A549 (cell line): Measurements from ENCODE around the gene CUX1. TPM values are rescaled to one million over a fixed set of nuclear protein-coding genes. Genes with fewer than 3 reads are reported as not detected.
"Not testable (repeated sequence)": the region's sequence is repeated elsewhere in the genome, so short reads cannot be mapped to it uniquely, and the experiment has no call there.

Experiments
- ATAC-seq, 2 experiments: fragments of 200-7000 bp in 1 of 2; fragments of >200 bp in 1 of 2; cut with Nextera tagmentation in 1 of 2; cut with Tn5 transposase in 1 of 2; 3 replicates each; pipeline versions ENCODE4 v1.8.0 to v1.9.1; 2018 to 2020; ENCODE audit warnings: mild to moderate bottlenecking in 1 of 2, moderate library complexity in 1 of 2
- CTCF ChIA-PET: fragments of 300-600 bp; sonication (Branson Sonifier 250); formaldehyde crosslinking; extraction: SDS; loops from one replicate; lab custom pipeline; 2021; ENCODE audit warnings: antibody characterized with exemption, inconsistent platforms; lab: Yijun Ruan, JAX
- POLR2A ChIA-PET: fragments of 350-600 bp; formaldehyde crosslinking; extraction: SDS; loops from one replicate; lab custom pipeline; 2021; ENCODE audit warnings: antibody characterized with exemption, inconsistent platforms; lab: Yijun Ruan, JAX
- DNase-seq, 2 experiments: peaks; one replicate each; pipeline versions ENCODE4 v3.0.0 to v3.0.0-alpha.2; 2011 to 2016; ENCODE audit warnings: low read depth in 1 of 2, low spot score in 1 of 2
- FAIRE-seq: peaks from 2 replicates; lab custom pipeline; 2011; peaks lifted over from hg19 to GRCh38; lab: Jason Lieb, UNC
- H3K27ac ChIP-seq, 2 experiments: fragments of >200 bp; sonication (Bioruptor Twin); formaldehyde crosslinking; 3 replicates each; pipeline ENCODE4 v1.5.1; 2016 to 2017
- H3K4me1 ChIP-seq: fragments of >200 bp; sonication (Bioruptor Twin); formaldehyde crosslinking; 3 replicates; pipeline ENCODE4 v1.6.1; 2016
- H3K4me2 ChIP-seq: fragments of >200 bp; sonication (Bioruptor Twin); formaldehyde crosslinking; 3 replicates; pipeline ENCODE4 v1.6.1; 2016
- H3K4me3 ChIP-seq: fragments of >200 bp; sonication (Bioruptor Twin); formaldehyde crosslinking; 3 replicates; pipeline ENCODE4 v1.5.1; 2016
- H3K9me3 ChIP-seq: fragments of >200 bp; sonication (Bioruptor Twin); formaldehyde crosslinking; 3 replicates; pipeline ENCODE4 v1.6.1; 2016
- ATOH8 ChIP-seq: fragments of 250-450 bp; sonication (Bioruptor Pico); IDR thresholded peaks from 2 replicates; pipeline ENCODE4 v1.5.0; 2020; ENCODE audit warnings: low read depth, mild to moderate bottlenecking, moderate library complexity
- BHLHE40 ChIP-seq: IDR thresholded peaks from 2 replicates; pipeline ENCODE4 v1.6.1; 2012; ENCODE audit warnings: low read depth, low read length, inconsistent platforms
- CBX8 ChIP-seq: fragments of 200-600 bp; sonication (generic); IDR thresholded peaks from 2 replicates; pipeline ENCODE4 v1.6.1; 2016
- JUN ChIP-seq, 2 experiments: fragments of >200 bp; sonication (Bioruptor Twin); formaldehyde crosslinking; IDR thresholded peaks; 2 replicates in 1 of 2; 3 replicates in 1 of 2; pipeline ENCODE4 v1.6.1; 2016 to 2017
- JUNB ChIP-seq: fragments of >200 bp; sonication (Bioruptor Twin); formaldehyde crosslinking; IDR thresholded peaks from 2 replicates; pipeline ENCODE4 v1.6.1; 2016
- KDM1A ChIP-seq: fragments of 200-600 bp; sonication (generic); IDR thresholded peaks from 2 replicates; pipeline ENCODE4 v1.6.1; 2016; ENCODE audit warnings: low read depth, mild to moderate bottlenecking
- KDM5A ChIP-seq: fragments of 200-600 bp; sonication (generic); IDR thresholded peaks from 2 replicates; pipeline ENCODE4 v1.6.1; 2016; ENCODE audit warnings: antibody characterized with exemption, mild to moderate bottlenecking
- MAFK ChIP-seq: fragments of 450-650 bp; IDR thresholded peaks from 2 replicates; pipeline ENCODE4 v1.6.1; 2014; ENCODE audit not compliant: partially characterized antibody
- MAX ChIP-seq: IDR thresholded peaks from 2 replicates; pipeline ENCODE4 v1.6.1; 2012
- MAZ ChIP-seq: fragments of 150-350 bp; IDR thresholded peaks from 2 replicates; pipeline ENCODE4 v1.6.1; 2014; ENCODE audit warnings: antibody characterized with exemption, low read depth, low read length, borderline replicate concordance
- NFE2L2 ChIP-seq: fragments of 150-350 bp; conservative IDR thresholded peaks from 2 replicates; pipeline ENCODE4 v1.6.1; 2014; ENCODE audit warnings: low read length
- PHF8 ChIP-seq: fragments of 200-600 bp; sonication (generic); IDR thresholded peaks from 2 replicates; pipeline ENCODE4 v1.6.1; 2016; ENCODE audit warnings: low read depth, mild to moderate bottlenecking, antibody characterized with exemption, moderate library complexity, borderline replicate concordance
- POLR2A ChIP-seq: IDR thresholded peaks from 2 replicates; pipeline ENCODE4 v1.6.1; 2012; ENCODE audit warnings: mild to moderate bottlenecking, low read length
- SMC3 ChIP-seq: fragments of >200 bp; sonication (Bioruptor Twin); formaldehyde crosslinking; IDR thresholded peaks from 3 replicates; pipeline ENCODE4 v1.6.1; 2018; ENCODE audit warnings: inconsistent platforms
- TP53 ChIP-seq: fragments of 250-450 bp; sonication (Bioruptor Pico); IDR thresholded peaks from 2 replicates; pipeline ENCODE4 v1.5.0; 2021; ENCODE audit warnings: mild to moderate bottlenecking, moderate library complexity
- USF2 ChIP-seq: fragments of 450-650 bp; IDR thresholded peaks from 2 replicates; pipeline ENCODE4 v1.6.1; 2014; ENCODE audit warnings: antibody characterized with exemption
- ZC3H11A ChIP-seq: fragments of 450-650 bp; IDR thresholded peaks from 2 replicates; pipeline ENCODE4 v1.6.1; 2014; ENCODE audit warnings: antibody characterized with exemption, mild to moderate bottlenecking
- WGBS: methylation state at CpG from one replicate; pipeline ENCODE4 v1.1.6; 2017; ENCODE audit errors: missing lambda C conversion rate; 5-methylcytosine and 5-hydroxymethylcytosine counted together
- polyA plus RNA-seq, 4 experiments: library from polyadenylated mRNA; depleted of rRNA in 3 of 4; stranded (reverse); fragments of >200 nt; fragmentation: RNase III in 1 of 4; extraction: RNeasy Plus Mini Kit Qiagen cat#74134 plus additional on column Dnase treatment in 1 of 4; gene quantifications; 2 replicates in 3 of 4; 3 replicates in 1 of 4; pipeline ENCODE4 v1.2.3, GENCODE V29; 2011 to 2017
- TF ChIP-seq, protein P1 (sequence below): fragments of >200 bp; sonication (Bioruptor Twin); formaldehyde crosslinking; IDR thresholded peaks from 3 replicates; pipeline ENCODE4 v1.5.1; 2016
- TF ChIP-seq, protein P2 (sequence below): IDR thresholded peaks from 2 replicates; pipeline ENCODE4 v1.6.1; 2012; ENCODE audit warnings: low read depth, borderline replicate concordance
- TF ChIP-seq, protein P3 (sequence below): fragments of >200 bp; sonication (Bioruptor Twin); formaldehyde crosslinking; IDR thresholded peaks from 3 replicates; pipeline ENCODE4 v1.6.1; 2016

The CUX1 gene
- polyA plus RNA-seq, 2 of the 4 experiments (the other 2 are of a cell fraction), result 32.7 to 33.4 TPM

DNA sequence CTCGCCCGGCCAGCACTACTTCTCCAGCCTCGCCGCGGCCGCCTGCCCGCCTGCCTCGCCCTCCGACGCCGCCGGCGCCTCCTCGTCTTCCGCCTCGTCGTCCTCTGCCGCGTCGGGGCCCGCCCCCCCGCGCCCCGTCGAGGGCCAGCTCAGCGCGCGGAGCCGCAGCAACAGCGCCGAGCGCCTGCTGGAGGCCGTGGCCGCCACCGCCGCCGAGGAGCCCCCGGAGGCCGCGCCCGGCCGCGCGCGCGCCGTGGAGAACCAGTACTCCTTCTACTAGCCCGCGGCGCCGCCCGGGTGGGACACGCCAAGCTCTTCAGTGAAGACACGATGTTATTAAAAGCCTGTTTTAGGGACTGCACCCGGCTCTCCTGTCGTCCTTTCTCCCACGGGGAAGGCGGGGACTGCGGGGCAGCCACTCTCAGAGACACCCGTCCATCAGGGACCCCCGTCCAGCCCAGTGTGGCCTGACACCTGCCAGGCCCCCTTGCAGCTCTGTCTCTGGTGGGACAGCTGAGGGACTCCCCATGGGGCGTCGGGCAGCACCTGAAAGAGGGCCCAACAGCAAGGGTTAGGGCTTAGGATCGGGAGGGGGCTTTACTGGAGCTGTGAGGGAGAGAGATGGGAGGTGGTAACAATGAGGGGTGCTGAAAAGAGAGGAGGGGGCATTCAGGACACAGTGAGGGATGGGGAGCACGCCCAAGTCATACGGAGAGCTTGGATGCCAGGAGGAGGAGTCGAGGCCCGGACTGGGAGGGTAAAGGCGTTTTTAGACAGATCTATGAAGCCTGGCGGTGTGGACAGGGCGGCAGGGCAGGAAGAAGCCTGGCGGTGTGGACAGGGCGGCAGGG lies 504.1 kb downstream of the CUX1 start (continued):
- TF ChIP-seq MAZ (no peak), USF2 (no peak), BHLHE40 (no peak)
- TF ChIP-seq, protein P1, sequence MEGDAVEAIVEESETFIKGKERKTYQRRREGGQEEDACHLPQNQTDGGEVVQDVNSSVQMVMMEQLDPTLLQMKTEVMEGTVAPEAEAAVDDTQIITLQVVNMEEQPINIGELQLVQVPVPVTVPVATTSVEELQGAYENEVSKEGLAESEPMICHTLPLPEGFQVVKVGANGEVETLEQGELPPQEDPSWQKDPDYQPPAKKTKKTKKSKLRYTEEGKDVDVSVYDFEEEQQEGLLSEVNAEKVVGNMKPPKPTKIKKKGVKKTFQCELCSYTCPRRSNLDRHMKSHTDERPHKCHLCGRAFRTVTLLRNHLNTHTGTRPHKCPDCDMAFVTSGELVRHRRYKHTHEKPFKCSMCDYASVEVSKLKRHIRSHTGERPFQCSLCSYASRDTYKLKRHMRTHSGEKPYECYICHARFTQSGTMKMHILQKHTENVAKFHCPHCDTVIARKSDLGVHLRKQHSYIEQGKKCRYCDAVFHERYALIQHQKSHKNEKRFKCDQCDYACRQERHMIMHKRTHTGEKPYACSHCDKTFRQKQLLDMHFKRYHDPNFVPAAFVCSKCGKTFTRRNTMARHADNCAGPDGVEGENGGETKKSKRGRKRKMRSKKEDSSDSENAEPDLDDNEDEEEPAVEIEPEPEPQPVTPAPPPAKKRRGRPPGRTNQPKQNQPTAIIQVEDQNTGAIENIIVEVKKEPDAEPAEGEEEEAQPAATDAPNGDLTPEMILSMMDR, result no peak

GRCh38 chr7:102322202-102322715 lies 504.8 kb downstream of the CUX1 start:
- H3K9me3 ChIP-seq, result no peaks in the 10 kb centered on the region
- no peak for FAIRE-seq
- ChIA-PET POLR2A (no interaction called here), CTCF (no interaction called here)
- H3K27ac ChIP-seq, result no peak overlapping the region
- WGBS, result 87% methylated on average over 7 of the region's 8 CpGs
- H3K4me2 ChIP-seq, result no peak overlapping the region
- DNase-seq, result no peak
- no peak for ATAC-seq
- H3K4me3 ChIP-seq, result no peak overlapping the region
- no peaks in the 10 kb centered on the region for H3K4me1 ChIP-seq
- TF ChIP-seq ATOH8 (CRISPR knock-in tag) (no peak), KDM1A (no peak), MAFK (no peak), USF2 (no peak), POLR2A (no peak), TP53 (CRISPR knock-in tag) (no peak), JUN (IDR thresholded peaks at IDR 0.05) (no peak), KDM5A (no peak), ZC3H11A (no peak), CBX8 (no peak), PHF8 (no peak), JUNB (no peak)
- TF ChIP-seq, protein P1, result no peak

GRCh38 chr7:102323914-102324195 lies 506.4 kb downstream of the CUX1 start:
- Histone ChIP-seq H3K4me3 (no peak overlapping the region), H3K4me2 (no peak overlapping the region), H3K4me1 (no peaks in the 10 kb centered on the region), H3K9me3 (no peaks in the 10 kb centered on the region), H3K27ac (no peak overlapping the region)
- CTCF ChIA-PET, result no interaction called here
- 49% methylated on average over 5 of the region's 5 CpGs for WGBS
- DNase-seq (no peak), ATAC-seq (no peak), FAIRE-seq (no peak)
- TF ChIP-seq, protein P2, sequence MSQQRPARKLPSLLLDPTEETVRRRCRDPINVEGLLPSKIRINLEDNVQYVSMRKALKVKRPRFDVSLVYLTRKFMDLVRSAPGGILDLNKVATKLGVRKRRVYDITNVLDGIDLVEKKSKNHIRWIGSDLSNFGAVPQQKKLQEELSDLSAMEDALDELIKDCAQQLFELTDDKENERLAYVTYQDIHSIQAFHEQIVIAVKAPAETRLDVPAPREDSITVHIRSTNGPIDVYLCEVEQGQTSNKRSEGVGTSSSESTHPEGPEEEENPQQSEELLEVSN, result no peak
- no peak for TF ChIP-seq USF2
- TF ChIP-seq MAZ, result no peak
- no peak for TF ChIP-seq KDM5A
- TF ChIP-seq, protein P3, sequence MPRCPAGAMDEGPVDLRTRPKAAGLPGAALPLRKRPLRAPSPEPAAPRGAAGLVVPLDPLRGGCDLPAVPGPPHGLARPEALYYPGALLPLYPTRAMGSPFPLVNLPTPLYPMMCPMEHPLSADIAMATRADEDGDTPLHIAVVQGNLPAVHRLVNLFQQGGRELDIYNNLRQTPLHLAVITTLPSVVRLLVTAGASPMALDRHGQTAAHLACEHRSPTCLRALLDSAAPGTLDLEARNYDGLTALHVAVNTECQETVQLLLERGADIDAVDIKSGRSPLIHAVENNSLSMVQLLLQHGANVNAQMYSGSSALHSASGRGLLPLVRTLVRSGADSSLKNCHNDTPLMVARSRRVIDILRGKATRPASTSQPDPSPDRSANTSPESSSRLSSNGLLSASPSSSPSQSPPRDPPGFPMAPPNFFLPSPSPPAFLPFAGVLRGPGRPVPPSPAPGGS, result no peak
- no peak for TF ChIP-seq MAX
- TF ChIP-seq ZC3H11A, result no peak
- TF ChIP-seq NFE2L2, result no peak
- TF ChIP-seq SMC3, result no peak
- POLR2A ChIA-PET, result no interaction called here

DNA sequence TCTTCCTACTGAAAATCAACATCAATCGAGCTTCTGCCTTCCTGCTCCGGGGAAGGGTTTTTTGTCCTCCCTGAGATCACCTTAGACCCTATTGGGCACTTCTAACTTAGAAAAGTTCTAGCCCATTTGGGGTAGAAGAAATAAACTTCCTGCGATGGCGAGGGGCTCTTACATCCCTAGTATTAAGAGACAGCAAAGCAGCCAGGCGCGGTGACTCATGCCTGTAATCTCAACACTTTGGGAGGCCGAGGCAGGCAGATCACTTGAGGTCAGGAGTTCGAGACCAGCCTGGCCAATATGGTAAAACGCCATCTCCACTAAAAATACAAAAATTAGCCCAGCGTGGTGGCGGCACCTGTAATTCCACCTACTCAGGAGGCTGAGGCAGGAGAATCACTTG lies 507.7 kb downstream of the CUX1 start:
- POLR2A ChIA-PET, result not testable (repeated sequence)
- CTCF ChIA-PET, result interaction anchor here (0.9 kb wide), 1 partner anchor 46 kb away, joined by 3 read pairs; no protein-coding TSS in a partner anchor

More for the DNA sequence above, 507.7 kb downstream of the CUX1 start:
- ATAC-seq, H3K4me2 ChIP-seq, FAIRE-seq, H3K4me3 ChIP-seq, H3K9me3 ChIP-seq, DNase-seq, H3K27ac ChIP-seq, H3K4me1 ChIP-seq: not testable (repeated sequence)
- WGBS, result 71% methylated on average over 11 of the region's 11 CpGs
